HFFc6 (cell line): Measurements from ENCODE around the gene ZNF165. TPM values are rescaled to one million over a fixed set of nuclear protein-coding genes. Genes with fewer than 3 reads are reported as not detected.

Source experiments
- DNase-seq: peaks from one replicate; pipeline ENCODE4 v3.0.0-alpha.2; 2018
- H3K27ac Mint-ChIP-seq: 2 replicates; pipeline ENCODE4 v1.8.0; 2020; ENCODE audit warnings: mild to moderate bottlenecking, mixed read lengths
- H3K27me3 Mint-ChIP-seq: 2 replicates; pipeline ENCODE4 v1.8.0; 2021; ENCODE audit warnings: mild to moderate bottlenecking, moderate library complexity, mixed read lengths; ENCODE audit not compliant: insufficient read depth
- H3K36me3 Mint-ChIP-seq: 2 replicates; pipeline ENCODE4 v1.8.0; 2021; ENCODE audit warnings: low read depth, mixed read lengths
- H3K4me1 Mint-ChIP-seq: 2 replicates; pipeline ENCODE4 v1.8.0; 2020; ENCODE audit warnings: low read depth, mixed read lengths
- H3K4me3 Mint-ChIP-seq: 2 replicates; pipeline ENCODE4 v1.8.0; 2020; ENCODE audit warnings: mild to moderate bottlenecking, moderate library complexity, mixed read lengths
- H3K9me3 Mint-ChIP-seq: 2 replicates; pipeline ENCODE4 v1.8.0; 2020; ENCODE audit warnings: mild to moderate bottlenecking, mixed read lengths
- total RNA-seq, 6 experiments: library from RNA; stranded (reverse); fragmentation: NEBNext Ultra II Directional; extraction: Animal tissue kit (Norgen Biotek cat#: 25700); gene quantifications; 2 replicates in 1 of 6; 3 replicates in 5 of 6; pipeline ENCODE4 v1.2.3, GENCODE V29; 2021
- TF ChIP-seq, protein P1 (sequence below): fragments of 200-600 bp; sonication (generic); IDR thresholded peaks from 2 replicates; pipeline ENCODE4 v1.5.0; 2021; ENCODE audit warnings: antibody characterized with exemption, mild to moderate bottlenecking

The ZNF165 gene
- total RNA-seq, 6 experiments from 2014 or later = 0.10 to 0.34 (median 0.20) TPM

DNA sequence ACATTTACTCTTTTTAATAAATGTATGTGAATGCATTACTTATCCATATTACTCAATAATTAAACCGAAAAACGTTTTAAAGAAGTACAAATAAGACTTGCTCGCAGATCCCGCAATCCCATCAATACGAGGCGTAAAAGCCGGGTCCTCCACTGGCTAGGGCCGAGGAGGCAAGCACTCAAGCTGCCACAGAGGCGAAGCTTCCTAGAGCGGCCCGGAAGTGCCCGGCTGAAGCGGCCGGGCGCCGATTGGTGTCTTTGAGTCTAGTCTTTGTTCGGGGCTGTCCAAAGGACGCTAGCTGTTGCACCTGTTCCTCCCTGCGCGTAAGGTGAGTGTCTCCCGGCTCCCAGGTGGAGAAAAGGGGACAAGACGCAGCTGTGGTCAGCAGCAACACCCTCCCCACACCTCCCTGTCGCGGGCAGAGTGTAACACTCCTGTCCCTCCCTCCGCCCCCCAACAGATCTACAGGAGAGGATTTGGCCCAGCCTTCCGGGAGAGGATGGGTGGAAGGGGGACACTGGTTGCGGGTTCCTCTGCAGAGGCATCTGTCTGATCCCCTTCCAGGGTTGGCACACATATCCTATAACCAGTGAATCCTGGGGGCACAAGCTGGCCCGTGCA is 44.1 kb downstream of the ZNF165 start, which contains the start of gene ZSCAN16:
TSS of gene ZSCAN16 (plus strand) at position 260 of the 621 bp plus-strand sequence. CDS start 835 bp downstream, outside the sequence.
- Mint-ChIP-seq H3K36me3 (peaks cover 19% of the 10 kb centered on the region), H3K4me3 (peak within 1 kb of the TSS; percentile 95), H3K9me3 (no peaks in the 10 kb centered on the region), H3K27ac (peak within 1 kb of the TSS; percentile 85), H3K4me1 (peaks cover 41% of the 10 kb centered on the region), H3K27me3 (no peaks in the 10 kb centered on the region; the same call in 1 of the 2 replicates)
- TF ChIP-seq, protein P1, sequence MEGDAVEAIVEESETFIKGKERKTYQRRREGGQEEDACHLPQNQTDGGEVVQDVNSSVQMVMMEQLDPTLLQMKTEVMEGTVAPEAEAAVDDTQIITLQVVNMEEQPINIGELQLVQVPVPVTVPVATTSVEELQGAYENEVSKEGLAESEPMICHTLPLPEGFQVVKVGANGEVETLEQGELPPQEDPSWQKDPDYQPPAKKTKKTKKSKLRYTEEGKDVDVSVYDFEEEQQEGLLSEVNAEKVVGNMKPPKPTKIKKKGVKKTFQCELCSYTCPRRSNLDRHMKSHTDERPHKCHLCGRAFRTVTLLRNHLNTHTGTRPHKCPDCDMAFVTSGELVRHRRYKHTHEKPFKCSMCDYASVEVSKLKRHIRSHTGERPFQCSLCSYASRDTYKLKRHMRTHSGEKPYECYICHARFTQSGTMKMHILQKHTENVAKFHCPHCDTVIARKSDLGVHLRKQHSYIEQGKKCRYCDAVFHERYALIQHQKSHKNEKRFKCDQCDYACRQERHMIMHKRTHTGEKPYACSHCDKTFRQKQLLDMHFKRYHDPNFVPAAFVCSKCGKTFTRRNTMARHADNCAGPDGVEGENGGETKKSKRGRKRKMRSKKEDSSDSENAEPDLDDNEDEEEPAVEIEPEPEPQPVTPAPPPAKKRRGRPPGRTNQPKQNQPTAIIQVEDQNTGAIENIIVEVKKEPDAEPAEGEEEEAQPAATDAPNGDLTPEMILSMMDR = no peak
- peak; percentile 78 for DNase-seq

- Mint-ChIP-seq H3K27ac (peak overlapping the region; percentile 85), H3K36me3 (peaks cover 19% of the 10 kb centered on the region), H3K27me3 (no peaks in the 10 kb centered on the region; the same call in 1 of the 2 replicates), H3K9me3 (no peaks in the 10 kb centered on the region), H3K4me3 (peak overlapping the region; percentile 95), H3K4me1 (peaks cover 41% of the 10 kb centered on the region)
- DNase-seq = no peak
- TF ChIP-seq, protein P1 = no peak
Observed at GRCh38 chr6:28124971-28125353, 44.6 kb downstream of the ZNF165 start.

DNA sequence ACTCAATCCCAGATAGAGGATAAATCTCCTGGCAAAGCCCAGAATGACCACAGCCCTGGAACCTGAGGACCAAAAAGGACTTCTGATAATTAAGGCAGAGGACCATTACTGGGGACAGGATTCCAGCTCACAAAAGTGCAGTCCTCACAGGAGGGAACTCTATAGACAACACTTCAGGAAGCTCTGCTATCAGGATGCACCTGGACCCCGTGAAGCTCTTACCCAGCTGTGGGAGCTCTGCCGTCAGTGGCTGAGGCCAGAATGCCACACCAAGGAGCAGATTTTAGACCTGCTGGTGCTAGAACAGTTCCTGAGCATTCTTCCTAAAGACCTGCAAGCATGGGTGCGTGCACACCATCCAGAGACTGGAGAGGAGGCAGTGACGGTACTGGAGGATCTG is 45.0 kb downstream of the ZNF165 start:
- H3K27ac Mint-ChIP-seq = peak overlapping the region; percentile 85
- peaks cover 15% of the 10 kb centered on the region for H3K36me3 Mint-ChIP-seq
- TF ChIP-seq, protein P1 = no peak
- DNase-seq = no peak
- H3K4me3 Mint-ChIP-seq = peak overlapping the region; percentile 95
- no peaks in the 10 kb centered on the region for H3K9me3 Mint-ChIP-seq
- H3K27me3 Mint-ChIP-seq = no peaks in the 10 kb centered on the region; the same call in 1 of the 2 replicates
- H3K4me1 Mint-ChIP-seq = peaks cover 41% of the 10 kb centered on the region

DNA sequence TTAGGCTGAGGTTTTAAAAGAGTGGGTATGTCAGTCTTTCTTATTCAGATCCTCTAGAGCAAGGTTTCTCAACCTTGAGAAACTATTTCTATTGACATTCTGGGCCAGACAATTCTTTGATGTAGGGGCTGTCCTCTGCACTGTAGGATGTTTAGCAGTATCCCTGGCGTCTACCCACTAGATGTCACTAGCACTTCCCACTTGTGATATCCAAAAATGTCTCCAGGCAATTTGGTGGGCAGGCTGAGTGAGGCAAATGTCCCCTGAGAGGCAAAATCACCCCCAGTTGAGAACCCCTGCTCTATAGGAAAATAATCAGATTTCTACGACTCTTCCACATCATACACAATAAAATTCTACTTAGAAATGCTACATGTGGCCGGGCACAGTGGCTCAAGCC is 53.6 kb downstream of the ZNF165 start:
- Mint-ChIP-seq H3K4me3 (no peak overlapping the region), H3K36me3 (peaks cover 5% of the 10 kb centered on the region), H3K9me3 (no peaks in the 10 kb centered on the region), H3K27me3 (no peaks in the 10 kb centered on the region; the same call in 1 of the 2 replicates), H3K4me1 (peaks cover 47% of the 10 kb centered on the region), H3K27ac (peak overlapping the region; percentile 36; the same call in 1 of the 2 replicates)
- peak; percentile 53 for DNase-seq
- TF ChIP-seq, protein P1 = peak; percentile 74

DNA sequence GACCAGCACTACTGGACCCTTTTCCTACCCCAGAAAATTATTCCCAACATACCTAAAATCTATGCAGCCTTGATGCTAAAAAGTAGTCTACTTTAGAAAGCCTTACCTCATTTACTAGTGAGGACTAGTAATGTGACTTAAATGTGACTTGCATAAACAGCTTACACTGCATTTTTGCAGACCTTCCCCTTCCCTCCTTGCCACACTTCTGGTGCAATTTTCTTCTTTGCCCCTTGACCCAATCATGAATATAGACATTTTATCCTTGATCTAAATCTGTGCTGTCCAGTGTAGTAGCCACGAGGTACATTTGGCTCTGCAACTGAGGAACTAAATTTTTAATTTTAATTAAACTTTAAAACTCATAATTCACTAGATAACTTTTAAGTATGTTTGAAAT is 54.3 kb downstream of the ZNF165 start:
- peaks cover 47% of the 10 kb centered on the region for H3K4me1 Mint-ChIP-seq
- H3K9me3 Mint-ChIP-seq = no peaks in the 10 kb centered on the region
- no peaks in the 10 kb centered on the region; the same call in 1 of the 2 replicates for H3K27me3 Mint-ChIP-seq
- H3K4me3 Mint-ChIP-seq = no peak overlapping the region
- H3K36me3 Mint-ChIP-seq = no peaks in the 10 kb centered on the region; the same call in 1 of the 2 replicates
- no peak for DNase-seq
- TF ChIP-seq, protein P1 = no peak
- peak overlapping the region; percentile 36; the same call in 1 of the 2 replicates for H3K27ac Mint-ChIP-seq
